RPMI8226 (cell line): ENCODE data around the gene CATSPER4.
A peak's percentile ranks its signal among the peaks of the same experiment; 100 is the strongest.

Experiments used
- DNase-seq: peaks from one replicate; pipeline ENCODE4 v3.0.0-alpha.2; 2015

Gene CATSPER4

GRCh38 chr1:26190373-26190987, at the start of gene CATSPER4:
CATSPER4 (plus strand) TSS chr1:26190602; CDS start chr1:26190628, 26 bp downstream.
- DNase-seq, result peak; percentile 44

GRCh38 chr1:26142159-26142558, 48.2 kb upstream of the CATSPER4 start:
- DNase-seq, result no peak

- DNase-seq, result peak; percentile 90
These were observed 45.1 kb upstream of the CATSPER4 start for GRCh38 chr1:26145041-26145959.

GRCh38 chr1:26145960-26146294, 44.5 kb upstream of the CATSPER4 start:
- no peak for DNase-seq

GRCh38 chr1:26148887-26149286, 41.5 kb upstream of the CATSPER4 start:
- DNase-seq, result no peak

GRCh38 chr1:26153966-26154532, 36.4 kb upstream of the CATSPER4 start:
- no peak for DNase-seq

GRCh38 chr1:26154750-26155149, 35.7 kb upstream of the CATSPER4 start:
- no peak for DNase-seq

- no peak for DNase-seq
These were observed 34.8 kb upstream of the CATSPER4 start for GRCh38 chr1:26155370-26156284.

GRCh38 chr1:26156285-26157038, 33.9 kb upstream of the CATSPER4 start:
- DNase-seq, result peak; percentile 38

- no peak for DNase-seq
These were observed 32.0 kb upstream of the CATSPER4 start for GRCh38 chr1:26158271-26158907.

GRCh38 chr1:26158908-26159742, 31.3 kb upstream of the CATSPER4 start, which contains the start of gene FAM110D:
FAM110D (plus strand) TSS chr1:26159079; CDS start chr1:26161292, 2,213 bp downstream.
- no peak for DNase-seq

- no peak for DNase-seq
These were observed 30.7 kb upstream of the CATSPER4 start for GRCh38 chr1:26159743-26160039.

GRCh38 chr1:26160527-26161414, 29.6 kb upstream of the CATSPER4 start:
- no peak for DNase-seq

GRCh38 chr1:26161415-26162219, 28.8 kb upstream of the CATSPER4 start:
- peak; percentile 82 for DNase-seq

- peak; percentile 59 for DNase-seq
These were observed 28.1 kb upstream of the CATSPER4 start for GRCh38 chr1:26162220-26162709.

- DNase-seq, result no peak
These were observed 26.7 kb upstream of the CATSPER4 start for GRCh38 chr1:26163684-26164035.

GRCh38 chr1:26164036-26164860, 26.2 kb upstream of the CATSPER4 start:
- DNase-seq, result peak; percentile 70
